SU-DHL-6 (cell line): ENCODE results near the gene RAD23A.

Experiments
- H2AFZ ChIP-seq: fragments of 200-600 bp; sonication (generic); 2 replicates; pipeline ENCODE4 v1.6.1; 2014; ENCODE audit warnings: low read depth, mild to moderate bottlenecking, moderate library complexity, mixed read lengths, antibody characterized with exemption, low read length; ENCODE audit not compliant: severe bottlenecking
- H3F3A ChIP-seq: fragments of 200-600 bp; shearing (Covaris generic); 2 replicates; pipeline ENCODE4 v1.6.0; 2016; ENCODE audit warnings: antibody characterized with exemption, mild to moderate bottlenecking; ENCODE audit not compliant: insufficient read depth
- H3K27ac ChIP-seq: fragments of 200-600 bp; sonication (generic); 2 replicates; pipeline ENCODE4 v1.5.1; 2016; ENCODE audit warnings: low read depth, mild to moderate bottlenecking, low read length, moderate library complexity, mixed read lengths
- H3K27me3 ChIP-seq: fragments of 200-600 bp; sonication (generic), shearing (Covaris generic); 2 replicates; pipeline ENCODE4 v1.6.0; 2014; ENCODE audit warnings: mild to moderate bottlenecking, low read length
- H3K36me3 ChIP-seq: fragments of 200-600 bp; sonication (generic); 2 replicates; pipeline ENCODE4 v1.6.1; 2014; ENCODE audit warnings: mild to moderate bottlenecking, low read length, mixed read lengths
- H3K4me2 ChIP-seq: fragments of 300-600, 200-600 bp; shearing (Covaris generic), sonication (generic); 2 replicates; pipeline ENCODE4 v1.6.0; 2014; ENCODE audit warnings: low read length, low read depth, mild to moderate bottlenecking; ENCODE audit not compliant: poor library complexity, severe bottlenecking
- H3K4me3 ChIP-seq: fragments of 200-600 bp; sonication (generic); 2 replicates; pipeline ENCODE4 v1.5.1; 2014; ENCODE audit warnings: antibody characterized with exemption, low read length, mild to moderate bottlenecking, mixed read lengths; ENCODE audit not compliant: insufficient read depth, poor library complexity, severe bottlenecking
- H3K79me2 ChIP-seq: fragments of 200-600 bp; sonication (generic); 2 replicates; pipeline ENCODE4 v1.6.1; 2014; ENCODE audit warnings: mild to moderate bottlenecking, low read length, moderate library complexity; ENCODE audit not compliant: insufficient read depth
- H3K9ac ChIP-seq: fragments of 200-600 bp; sonication (generic); 2 replicates; pipeline ENCODE4 v1.7.0; 2014; ENCODE audit warnings: mild to moderate bottlenecking, low read length
- H3K9me2 ChIP-seq: fragments of 200-600 bp; sonication (generic); replicated peaks from 2 replicates; pipeline ENCODE4 v1.6.1; 2014; ENCODE audit warnings: low read length; ENCODE audit not compliant: insufficient read depth
- H3K9me3 ChIP-seq: fragments of 200-600 bp; sonication (generic); 2 replicates; pipeline ENCODE4 v1.6.1; 2014; ENCODE audit warnings: low read length, mixed read lengths; ENCODE audit not compliant: insufficient read depth
- H4K20me1 ChIP-seq: fragments of 200-600 bp; sonication (generic); 2 replicates; pipeline ENCODE4 v1.6.1; 2014; ENCODE audit warnings: low read depth, mild to moderate bottlenecking, antibody characterized with exemption, low read length, moderate library complexity, mixed read lengths
- EZH2phosphoT487 ChIP-seq: fragments of 200-600 bp; sonication (generic), shearing (Covaris generic); conservative IDR thresholded peaks from 2 replicates; pipeline ENCODE4 v1.6.1; 2018; ENCODE audit warnings: mild to moderate bottlenecking, antibody characterized with exemption, low read length, moderate library complexity, mixed read lengths
- TF ChIP-seq, protein P1 (sequence below): fragments of 200-600 bp; sonication (generic); IDR thresholded peaks from one replicate; pipeline ENCODE4 v1.5.1; 2017; ENCODE audit warnings: antibody characterized with exemption, mild to moderate bottlenecking, low read length, moderate library complexity; ENCODE audit not compliant: insufficient read depth, poor library complexity, severe bottlenecking

Gene RAD23A

DNA sequence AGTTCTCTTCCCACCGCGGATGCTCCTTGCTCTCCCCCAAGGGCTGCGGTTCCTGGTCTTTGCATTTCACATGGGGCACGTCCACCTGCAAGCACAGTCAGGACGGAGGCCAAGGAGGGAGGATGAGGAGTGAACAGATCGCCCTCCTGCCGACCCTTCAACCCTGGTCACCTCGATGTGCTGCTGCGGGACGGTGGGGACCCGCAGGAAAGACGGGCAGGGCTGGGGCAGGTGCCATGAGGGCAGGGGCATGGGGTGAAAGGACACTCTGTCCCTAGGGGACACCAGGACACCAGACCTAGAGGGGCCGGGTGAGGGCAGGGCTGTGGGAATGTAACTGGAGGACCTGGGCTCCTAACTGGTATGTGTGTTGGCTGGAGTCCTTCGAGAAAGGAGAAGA, 27.4 kb upstream of the RAD23A start:
- Histone ChIP-seq H3K79me2 (no peaks in the 10 kb centered on the region), H3K4me2 (no peak overlapping the region), H3K9me3 (no peaks in the 10 kb centered on the region), H3F3A (peaks cover 15% of the 10 kb centered on the region), H3K27ac (no peak overlapping the region), H2AFZ (no peak overlapping the region), H4K20me1 (no peaks in the 10 kb centered on the region), H3K27me3 (no peaks in the 10 kb centered on the region), H3K36me3 (no peaks in the 10 kb centered on the region), H3K9ac (no peak overlapping the region), H3K4me3 (no peak overlapping the region), H3K9me2 (no peaks in the 10 kb centered on the region)
- TF ChIP-seq, protein P1, sequence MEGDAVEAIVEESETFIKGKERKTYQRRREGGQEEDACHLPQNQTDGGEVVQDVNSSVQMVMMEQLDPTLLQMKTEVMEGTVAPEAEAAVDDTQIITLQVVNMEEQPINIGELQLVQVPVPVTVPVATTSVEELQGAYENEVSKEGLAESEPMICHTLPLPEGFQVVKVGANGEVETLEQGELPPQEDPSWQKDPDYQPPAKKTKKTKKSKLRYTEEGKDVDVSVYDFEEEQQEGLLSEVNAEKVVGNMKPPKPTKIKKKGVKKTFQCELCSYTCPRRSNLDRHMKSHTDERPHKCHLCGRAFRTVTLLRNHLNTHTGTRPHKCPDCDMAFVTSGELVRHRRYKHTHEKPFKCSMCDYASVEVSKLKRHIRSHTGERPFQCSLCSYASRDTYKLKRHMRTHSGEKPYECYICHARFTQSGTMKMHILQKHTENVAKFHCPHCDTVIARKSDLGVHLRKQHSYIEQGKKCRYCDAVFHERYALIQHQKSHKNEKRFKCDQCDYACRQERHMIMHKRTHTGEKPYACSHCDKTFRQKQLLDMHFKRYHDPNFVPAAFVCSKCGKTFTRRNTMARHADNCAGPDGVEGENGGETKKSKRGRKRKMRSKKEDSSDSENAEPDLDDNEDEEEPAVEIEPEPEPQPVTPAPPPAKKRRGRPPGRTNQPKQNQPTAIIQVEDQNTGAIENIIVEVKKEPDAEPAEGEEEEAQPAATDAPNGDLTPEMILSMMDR, result no peak
- TF ChIP-seq EZH2phosphoT487, result no peak

DNA sequence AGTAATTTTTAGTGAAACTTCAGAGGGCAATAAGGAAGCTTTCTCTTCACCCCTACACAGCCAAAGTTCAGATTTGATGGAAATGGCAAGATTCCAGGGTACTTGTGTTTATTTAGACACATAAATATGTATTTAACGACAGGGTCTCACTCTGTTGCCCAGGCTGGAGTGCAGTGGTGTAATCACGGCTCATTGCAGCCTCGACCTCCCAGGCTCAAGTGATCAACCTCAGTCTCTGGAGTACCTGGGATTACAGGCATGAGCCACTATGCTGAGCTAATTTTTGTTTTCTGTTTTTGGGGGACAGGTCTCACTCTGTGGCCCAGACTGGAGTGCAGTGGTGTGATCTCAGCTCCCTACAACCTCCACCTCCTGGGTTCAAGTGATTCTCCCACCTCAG, 24.6 kb upstream of the RAD23A start:
- TF ChIP-seq, protein P1, result no peak
- TF ChIP-seq EZH2phosphoT487, result no peak
- H4K20me1 ChIP-seq, result no peaks in the 10 kb centered on the region
- no peaks in the 10 kb centered on the region for H3K9me2 ChIP-seq
- H3K4me2 ChIP-seq, result no peak overlapping the region
- H3K79me2 ChIP-seq, result no peaks in the 10 kb centered on the region
- H3K9ac ChIP-seq, result no peak overlapping the region
- peak overlapping the region; percentile 36; the same call in 1 of the 2 replicates for H3K27ac ChIP-seq
- H3K27me3 ChIP-seq, result no peaks in the 10 kb centered on the region
- H3K36me3 ChIP-seq, result 0 out of 2 replicates have a peak, but pooled peaks cover 4% of the 10 kb centered on the region
- H3K4me3 ChIP-seq, result no peak overlapping the region
- no peaks in the 10 kb centered on the region for H3K9me3 ChIP-seq
- no peak overlapping the region for H2AFZ ChIP-seq
- H3F3A ChIP-seq, result peaks cover 15% of the 10 kb centered on the region

DNA sequence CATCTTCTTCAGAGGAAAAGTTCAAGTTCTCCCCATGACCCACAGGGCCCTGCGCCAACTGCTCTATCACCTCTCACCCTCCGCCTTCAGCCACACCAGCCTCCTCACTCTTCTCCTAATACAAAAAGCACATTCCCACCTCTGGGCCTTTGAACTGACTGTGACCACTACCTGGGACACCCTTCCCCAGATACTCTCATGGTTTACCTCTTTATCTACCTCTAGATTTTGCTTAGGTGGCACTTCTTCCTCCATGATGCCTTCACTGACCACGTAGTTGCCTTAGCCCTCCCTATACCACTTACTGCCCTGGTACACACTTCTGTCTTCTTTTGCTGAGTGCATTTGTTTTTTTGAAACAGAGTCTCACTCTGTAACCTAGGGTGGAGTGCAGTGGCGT, 22.7 kb upstream of the RAD23A start:
- no peak overlapping the region for H3K27ac ChIP-seq
- no peaks in the 10 kb centered on the region for H3K9me3 ChIP-seq
- H2AFZ ChIP-seq, result no peak overlapping the region
- H3K36me3 ChIP-seq, result 0 out of 2 replicates have a peak, but pooled peaks cover 8% of the 10 kb centered on the region
- H3F3A ChIP-seq, result peaks cover 15% of the 10 kb centered on the region
- no peaks in the 10 kb centered on the region for H3K79me2 ChIP-seq
- no peaks in the 10 kb centered on the region for H4K20me1 ChIP-seq
- H3K4me2 ChIP-seq, result no peak overlapping the region
- TF ChIP-seq EZH2phosphoT487, result no peak
- TF ChIP-seq, protein P1, result no peak
- no peak overlapping the region for H3K4me3 ChIP-seq
- no peaks in the 10 kb centered on the region for H3K27me3 ChIP-seq
- H3K9ac ChIP-seq, result no peak overlapping the region
- no peaks in the 10 kb centered on the region for H3K9me2 ChIP-seq
